GM15510 (cell line): ENCODE measurements around the gene ILKAP.

Experiments used
- POLR2A ChIP-seq: IDR thresholded peaks from 3 replicates; pipeline ENCODE4 v1.6.1; 2011; ENCODE audit warnings: borderline replicate concordance; ENCODE audit not compliant: insufficient read length; ENCODE audit errors: extremely low read depth

ILKAP gene

GRCh38 chr2:238133499-238134392, 69.7 kb downstream of the ILKAP start:
- no peak for TF ChIP-seq POLR2A

DNA sequence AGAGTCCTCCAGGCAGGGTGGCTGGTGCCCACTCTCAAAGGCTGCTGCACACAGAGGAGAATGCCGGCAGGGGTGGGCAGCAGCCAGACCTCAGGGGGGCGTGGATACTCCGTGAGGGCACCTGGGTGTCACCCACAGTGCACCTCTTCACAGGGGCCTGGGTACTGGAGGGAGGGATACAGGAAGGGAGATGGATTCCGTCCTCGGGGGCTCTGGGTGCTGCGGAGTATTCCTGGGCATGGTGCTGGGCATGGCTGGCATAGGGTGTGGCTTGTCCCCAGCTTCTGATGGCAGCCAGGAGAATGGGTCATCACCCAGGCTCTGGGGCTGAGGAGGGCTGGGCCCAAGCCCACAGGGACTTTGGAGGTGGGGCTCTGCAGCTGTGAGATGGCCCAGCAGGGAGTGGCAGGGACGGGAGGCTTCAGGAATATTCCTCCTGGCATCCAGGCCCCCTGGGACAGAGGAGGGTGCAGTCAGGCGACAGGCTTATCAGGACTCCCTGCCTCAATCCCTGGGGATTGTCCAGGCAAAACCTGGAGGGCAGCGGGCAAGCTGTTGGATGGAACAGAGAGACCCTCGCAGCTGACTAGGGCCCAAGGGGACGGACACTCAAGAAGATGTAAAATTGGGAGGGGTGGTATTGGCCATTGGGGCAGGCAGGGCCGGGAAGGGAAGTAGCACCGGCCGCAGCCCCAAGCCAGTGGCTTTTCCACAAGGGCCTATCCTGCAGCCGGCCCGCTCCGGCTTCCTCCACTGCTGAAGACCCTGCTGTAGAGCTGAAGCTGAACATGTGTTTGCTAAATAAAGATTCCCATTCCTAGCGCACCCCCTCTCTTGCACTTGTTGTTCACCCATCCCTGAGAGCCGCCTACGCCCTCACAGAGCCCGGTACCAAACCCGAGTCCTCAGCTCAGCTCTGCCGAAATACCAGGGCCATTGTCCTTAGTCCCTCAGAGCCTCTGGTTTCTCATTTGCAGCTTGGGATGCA, 70.7 kb downstream of the ILKAP start:
- no peak for TF ChIP-seq POLR2A

- TF ChIP-seq POLR2A = no peak
Measured at GRCh38 chr2:238131761-238132462, 71.6 kb downstream of the ILKAP start.

GRCh38 chr2:238130696-238131628, 72.5 kb downstream of the ILKAP start:
- no peak for TF ChIP-seq POLR2A

DNA sequence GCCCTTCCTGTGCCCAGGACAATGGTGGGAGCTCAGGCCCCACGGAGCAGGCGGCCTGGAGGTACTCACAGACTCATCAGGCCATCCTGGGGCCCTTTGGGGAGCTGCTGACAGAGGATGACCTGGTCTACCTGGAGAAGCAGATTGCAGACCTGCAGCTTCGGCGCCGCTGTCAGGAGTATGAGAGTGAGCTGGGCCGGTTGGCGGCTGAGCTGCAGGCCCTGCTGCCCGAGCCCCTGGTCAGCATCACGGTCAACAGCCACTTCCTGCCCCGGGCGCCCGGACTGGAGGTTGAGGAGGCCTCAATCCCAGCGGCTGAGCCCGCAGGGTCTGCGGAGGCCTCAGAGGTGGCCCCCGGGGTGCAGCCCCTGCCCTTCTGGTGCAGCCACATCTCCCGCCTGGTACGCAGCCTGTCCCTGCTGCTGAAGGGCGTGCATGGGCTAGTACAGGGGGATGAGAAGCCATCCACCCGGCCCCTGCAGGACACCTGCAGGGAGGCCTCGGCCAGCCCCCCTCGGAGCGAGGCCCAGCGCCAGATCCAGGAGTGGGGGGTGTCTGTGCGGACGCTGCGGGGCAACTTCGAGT, 73.3 kb downstream of the ILKAP start:
- TF ChIP-seq POLR2A = no peak

DNA sequence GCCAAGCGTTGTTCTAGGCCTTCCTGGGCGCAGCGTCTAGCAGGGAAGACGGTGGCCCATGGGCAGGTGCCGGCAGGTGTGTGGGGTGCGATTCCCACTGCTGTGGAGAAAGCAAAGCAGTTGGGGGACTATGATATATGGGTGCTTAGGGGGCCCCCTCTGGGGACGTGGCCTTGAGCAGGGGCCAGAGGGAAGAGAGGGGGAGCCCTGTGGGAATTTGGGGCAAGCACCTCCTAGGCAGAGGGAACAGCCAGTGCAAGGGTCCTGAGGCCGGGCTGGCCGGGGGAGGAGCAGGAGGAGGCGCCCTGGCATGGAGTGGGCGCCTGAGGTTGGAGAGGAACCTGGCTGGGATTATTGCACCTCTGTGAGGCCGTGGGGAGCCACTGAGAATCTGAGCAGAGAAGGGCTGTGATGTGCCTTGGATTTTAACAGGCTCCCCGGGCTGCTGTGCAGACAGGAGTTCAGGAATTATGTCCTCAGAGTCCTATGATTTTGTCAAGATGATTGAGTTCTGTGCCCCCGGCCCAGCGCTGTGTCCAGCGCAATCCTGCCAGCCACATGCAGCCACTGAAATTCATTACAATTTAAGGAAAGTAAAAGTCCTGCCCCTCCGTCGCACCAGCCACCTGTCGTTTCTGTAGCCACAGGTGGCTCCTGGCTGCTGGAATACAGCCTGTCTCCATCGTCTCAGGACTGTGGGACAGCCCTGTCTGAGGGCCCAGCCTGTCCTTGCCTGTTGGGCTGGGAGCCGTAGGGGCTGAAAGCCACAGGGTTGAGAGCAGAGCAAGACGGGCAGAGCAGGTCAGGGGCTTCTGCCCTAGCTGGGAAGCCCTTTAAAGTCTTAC, 74.1 kb downstream of the ILKAP start:
- no peak for TF ChIP-seq POLR2A

DNA sequence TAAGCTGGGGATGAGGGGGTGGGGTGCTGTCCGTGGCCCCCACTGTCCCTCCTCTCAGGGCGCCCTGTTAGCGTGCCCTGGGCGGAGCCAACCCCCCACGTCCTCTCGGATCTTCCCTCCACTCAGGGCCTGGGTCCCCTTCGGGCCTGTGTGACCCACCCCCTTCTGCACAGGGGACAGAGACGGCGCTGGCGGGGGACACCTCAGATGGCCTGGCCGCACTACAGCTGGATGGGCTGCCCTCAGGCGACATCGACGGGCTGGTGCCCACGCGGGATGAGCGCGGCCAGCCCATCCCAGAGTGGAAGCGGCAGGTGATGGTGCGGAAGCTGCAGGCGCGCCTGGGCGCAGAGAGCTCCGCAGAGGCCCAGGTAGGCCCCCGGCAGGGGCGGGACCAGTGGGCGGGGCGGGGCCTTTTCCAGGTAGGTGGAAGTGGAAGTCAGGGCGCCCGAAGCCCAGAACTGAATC, 74.9 kb downstream of the ILKAP start:
- no peak for TF ChIP-seq POLR2A

DNA sequence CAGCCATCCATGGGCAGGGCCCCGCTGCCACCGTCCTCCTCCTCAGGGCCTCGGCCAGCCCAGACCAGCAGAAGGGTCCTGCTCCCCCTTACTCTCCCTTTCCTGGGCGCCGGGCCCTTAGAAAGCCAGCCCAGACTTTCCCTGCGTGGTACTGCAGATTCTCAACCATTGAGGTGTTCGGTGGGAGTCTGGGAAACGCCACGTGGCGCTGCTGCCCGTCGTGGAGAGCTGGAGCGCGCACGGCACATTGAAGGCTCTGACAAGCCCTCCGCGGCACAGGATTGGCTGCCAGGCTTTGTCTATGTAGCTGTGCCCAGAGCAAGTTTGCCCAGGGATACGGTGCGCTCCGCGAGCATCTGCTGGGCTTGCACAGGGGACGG, 75.4 kb downstream of the ILKAP start:
- TF ChIP-seq POLR2A = no peak

DNA sequence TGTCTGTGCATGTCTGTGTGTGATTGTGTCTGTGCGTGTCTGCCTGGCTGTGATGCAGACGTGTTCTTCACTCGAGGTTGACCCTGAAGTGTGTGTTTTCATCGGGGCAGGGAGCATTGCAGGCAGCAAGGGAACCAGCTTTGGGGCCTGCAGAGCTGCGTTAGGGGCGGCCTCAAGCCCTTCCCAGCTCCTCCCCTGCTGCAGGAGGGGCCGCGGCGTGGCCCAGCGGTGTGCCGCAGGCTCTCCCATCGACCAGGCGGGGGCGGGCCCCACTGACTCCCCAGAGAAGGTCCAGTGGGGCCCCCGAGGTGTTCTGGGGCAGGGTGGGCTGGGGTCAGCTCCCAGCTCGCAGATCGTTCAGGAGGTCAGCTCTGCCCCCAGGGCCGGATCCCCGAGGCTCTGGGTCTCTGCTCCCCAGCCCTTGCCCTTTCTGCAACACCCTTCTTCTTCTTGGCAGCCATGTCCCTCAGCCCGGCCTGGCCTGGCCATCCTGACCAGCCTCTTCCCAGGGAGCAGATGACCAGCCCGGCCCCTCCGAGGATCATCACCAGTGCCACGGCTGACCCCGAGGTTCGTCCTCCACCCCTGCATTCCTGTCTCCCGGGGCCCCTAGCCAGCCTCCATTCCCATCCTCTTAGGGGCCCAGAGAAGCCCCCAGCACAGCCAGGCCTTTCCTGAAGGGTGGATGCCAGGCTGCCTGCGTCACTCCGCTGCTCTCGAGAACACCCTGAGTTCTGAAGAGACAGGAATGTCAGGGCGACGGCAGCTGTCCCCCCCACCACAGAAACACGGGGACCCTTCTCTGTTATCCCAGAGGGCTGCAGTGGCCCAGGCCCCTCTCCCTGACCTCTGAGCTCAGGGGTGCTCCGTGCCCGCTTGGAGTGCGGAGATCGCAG, 76.1 kb downstream of the ILKAP start:
- TF ChIP-seq POLR2A = no peak

- no peak for TF ChIP-seq POLR2A
Measured at GRCh38 chr2:238126775-238127164, 76.7 kb downstream of the ILKAP start.

GRCh38 chr2:238126338-238126737, 77.2 kb downstream of the ILKAP start:
- TF ChIP-seq POLR2A = no peak
